Activated CD8-positive, alpha-beta memory T cell treated with anti-CD3 and anti-CD28 coated beads, Interleukin-2, amount 10 ng/mL, durations not matched to agents 7 days and 5 days (primary cell): ENCODE results near the gene OR6C65. TPM values are rescaled to one million over a fixed set of nuclear protein-coding genes. Genes with fewer than 3 reads are reported as not detected.
"Not testable (repeated sequence)": the region's sequence is repeated elsewhere in the genome, so short reads cannot be mapped to it uniquely, and the experiment has no call there.

Experiments
- ATAC-seq: fragments of 150-1000 bp; cut with Tn5 transposase; one replicate; pipeline ENCODE4 v1.10.0; 2021; ENCODE audit warnings: moderate library complexity
- CTCF ChIA-PET: fragments of 350-600 bp; sonication (Branson Sonifier 250); formaldehyde crosslinking; loops from one replicate; lab custom pipeline; 2021; ENCODE audit warnings: antibody characterized with exemption; lab: Charles Lee
- DNase-seq: peaks from one replicate; pipeline ENCODE4 v3.0.0-alpha.2; 2020
- H3K27ac Mint-ChIP-seq: one replicate; pipeline ENCODE4 v1.8.0; 2021; ENCODE audit warnings: mild to moderate bottlenecking, mixed read lengths
- H3K27me3 Mint-ChIP-seq: one replicate; pipeline ENCODE4 v1.8.0; 2021; ENCODE audit warnings: mixed read lengths
- H3K36me3 Mint-ChIP-seq: one replicate; pipeline ENCODE4 v1.8.0; 2021; ENCODE audit warnings: mild to moderate bottlenecking, mixed read lengths
- H3K4me1 Mint-ChIP-seq: one replicate; pipeline ENCODE4 v1.8.0; 2021; ENCODE audit warnings: mixed read lengths
- H3K4me3 Mint-ChIP-seq: one replicate; pipeline ENCODE4 v1.8.0; 2021; ENCODE audit warnings: mild to moderate bottlenecking, moderate library complexity, mixed read lengths
- H3K9me3 Mint-ChIP-seq: one replicate; pipeline ENCODE4 v1.8.0; 2022; ENCODE audit warnings: low read depth, mixed read lengths
- total RNA-seq, 2 experiments: library from RNA; stranded (reverse); gene quantifications; one replicate each; pipeline ENCODE4 v1.2.3, GENCODE V29; 2021

The OR6C65 gene
- not detected for total RNA-seq

- H3K4me1 Mint-ChIP-seq, result no peaks in the 10 kb centered on the region
- no peak within 1 kb of the TSS for H3K27ac Mint-ChIP-seq
- ATAC-seq (no peak), DNase-seq (no peak)
- no peaks in the 10 kb centered on the region for H3K9me3 Mint-ChIP-seq
- H3K4me3 Mint-ChIP-seq, result no peak within 1 kb of the TSS
- CTCF ChIA-PET, result no interaction called here
- no peaks in the 10 kb centered on the region for H3K36me3 Mint-ChIP-seq
- peaks cover 21% of the 10 kb centered on the region for H3K27me3 Mint-ChIP-seq
These were observed at the start of gene OR6C65 for GRCh38 chr12:55400229-55400628. TSS of gene OR6C65 (plus strand) at chr12:55400529. CDS start at chr12:55400529, 0 bp downstream.

- ATAC-seq, CTCF ChIA-PET, H3K27ac Mint-ChIP-seq: not testable (repeated sequence)
These were observed 45.0 kb upstream of the OR6C65 start for GRCh38 chr12:55355338-55355737.

GRCh38 chr12:55362675-55363074 lies 37.7 kb upstream of the OR6C65 start, which contains the start of gene OR6C75:
TSS of gene OR6C75 (plus strand) at chr12:55362975. CDS start at chr12:55365111, 2,136 bp downstream.
- no peaks in the 10 kb centered on the region for H3K36me3 Mint-ChIP-seq
- H3K4me1 Mint-ChIP-seq, result no peaks in the 10 kb centered on the region
- ATAC-seq (no peak), DNase-seq (no peak)
- no peaks in the 10 kb centered on the region for H3K9me3 Mint-ChIP-seq
- CTCF ChIA-PET, result no interaction called here
- no peak within 1 kb of the TSS for H3K4me3 Mint-ChIP-seq
- no peak within 1 kb of the TSS for H3K27ac Mint-ChIP-seq
- H3K27me3 Mint-ChIP-seq, result peaks cover 12% of the 10 kb centered on the region

More at GRCh38 chr12:55355338-55355737, 45.0 kb upstream of the OR6C65 start:
- DNase-seq, H3K36me3 Mint-ChIP-seq, H3K4me3 Mint-ChIP-seq, H3K4me1 Mint-ChIP-seq, H3K9me3 Mint-ChIP-seq: not testable (repeated sequence)
- peaks cover 17% of the 10 kb centered on the region for H3K27me3 Mint-ChIP-seq

- H3K4me1 Mint-ChIP-seq, result no peaks in the 10 kb centered on the region
- ATAC-seq (no peak), DNase-seq (no peak)
- no peaks in the 10 kb centered on the region for H3K36me3 Mint-ChIP-seq
- no peaks in the 10 kb centered on the region for H3K9me3 Mint-ChIP-seq
- CTCF ChIA-PET, result no interaction called here
- H3K27ac Mint-ChIP-seq, result no peak overlapping the region
- H3K4me3 Mint-ChIP-seq, result no peak overlapping the region
- peaks cover 7% of the 10 kb centered on the region for H3K27me3 Mint-ChIP-seq
These were observed 35.2 kb upstream of the OR6C65 start for GRCh38 chr12:55365086-55365485.

- Mint-ChIP-seq H3K27ac (no peak overlapping the region), H3K36me3 (no peaks in the 10 kb centered on the region), H3K4me1 (no peaks in the 10 kb centered on the region)
These were observed 27.8 kb upstream of the OR6C65 start for GRCh38 chr12:55372521-55372920.

GRCh38 chr12:55385891-55386290 lies 14.4 kb upstream of the OR6C65 start:
- ATAC-seq (no peak), DNase-seq (no peak)
- Mint-ChIP-seq H3K4me3 (no peak overlapping the region), H3K27ac (no peak overlapping the region), H3K27me3 (no peaks in the 10 kb centered on the region), H3K36me3 (no peaks in the 10 kb centered on the region), H3K9me3 (no peaks in the 10 kb centered on the region), H3K4me1 (no peaks in the 10 kb centered on the region)
- CTCF ChIA-PET, result no interaction called here

More at GRCh38 chr12:55372521-55372920, 27.8 kb upstream of the OR6C65 start:
- H3K4me3 Mint-ChIP-seq, result no peak overlapping the region
- ATAC-seq (no peak), DNase-seq (no peak)
- no peaks in the 10 kb centered on the region for H3K9me3 Mint-ChIP-seq
- CTCF ChIA-PET, result no interaction called here
- peaks cover 2% of the 10 kb centered on the region for H3K27me3 Mint-ChIP-seq

GRCh38 chr12:55392032-55392795 lies 8.1 kb upstream of the OR6C65 start:
- Mint-ChIP-seq H3K9me3 (no peaks in the 10 kb centered on the region), H3K36me3 (no peaks in the 10 kb centered on the region), H3K4me3 (no peak overlapping the region), H3K27ac (no peak overlapping the region), H3K27me3 (peaks cover 10% of the 10 kb centered on the region), H3K4me1 (no peaks in the 10 kb centered on the region)
- no peak for ATAC-seq
- CTCF ChIA-PET, result no interaction called here
- DNase-seq, result no peak

GRCh38 chr12:55396326-55396725 lies 4.0 kb upstream of the OR6C65 start:
- Mint-ChIP-seq H3K4me1 (no peaks in the 10 kb centered on the region), H3K27ac (no peak overlapping the region), H3K27me3 (peaks cover 20% of the 10 kb centered on the region), H3K36me3 (no peaks in the 10 kb centered on the region), H3K9me3 (no peaks in the 10 kb centered on the region), H3K4me3 (no peak overlapping the region)
- CTCF ChIA-PET, result no interaction called here
- no peak for DNase-seq
- no peak for ATAC-seq

- no peaks in the 10 kb centered on the region for H3K9me3 Mint-ChIP-seq
These were observed 7.5 kb downstream of the OR6C65 start for GRCh38 chr12:55407866-55408265.

GRCh38 chr12:55409133-55409532 lies 8.8 kb downstream of the OR6C65 start:
- CTCF ChIA-PET, H3K9me3 Mint-ChIP-seq, H3K27ac Mint-ChIP-seq, ATAC-seq, DNase-seq, H3K4me3 Mint-ChIP-seq, H3K4me1 Mint-ChIP-seq, H3K36me3 Mint-ChIP-seq: not testable (repeated sequence)
- H3K27me3 Mint-ChIP-seq, result peaks cover 11% of the 10 kb centered on the region

More at GRCh38 chr12:55407866-55408265, 7.5 kb downstream of the OR6C65 start:
- DNase-seq (no peak), ATAC-seq (no peak)
- CTCF ChIA-PET, result no interaction called here
- H3K27ac Mint-ChIP-seq, result no peak overlapping the region
- no peak overlapping the region for H3K4me3 Mint-ChIP-seq
- H3K4me1 Mint-ChIP-seq, result no peaks in the 10 kb centered on the region
- H3K27me3 Mint-ChIP-seq, result peaks cover 10% of the 10 kb centered on the region
- H3K36me3 Mint-ChIP-seq, result no peaks in the 10 kb centered on the region

- CTCF ChIA-PET, H3K4me1 Mint-ChIP-seq, H3K36me3 Mint-ChIP-seq, H3K27ac Mint-ChIP-seq, H3K9me3 Mint-ChIP-seq, H3K4me3 Mint-ChIP-seq, ATAC-seq, DNase-seq: not testable (repeated sequence)
- H3K27me3 Mint-ChIP-seq, result peaks cover 33% of the 10 kb centered on the region
These were observed 11.8 kb downstream of the OR6C65 start for GRCh38 chr12:55412138-55412537.

GRCh38 chr12:55413498-55414388 lies 13.4 kb downstream of the OR6C65 start:
- CTCF ChIA-PET, H3K9me3 Mint-ChIP-seq, ATAC-seq, H3K27ac Mint-ChIP-seq, H3K4me1 Mint-ChIP-seq, H3K36me3 Mint-ChIP-seq, DNase-seq, H3K4me3 Mint-ChIP-seq: not testable (repeated sequence)
- H3K27me3 Mint-ChIP-seq, result peaks cover 42% of the 10 kb centered on the region

GRCh38 chr12:55414396-55414823 lies 14.1 kb downstream of the OR6C65 start:
- H3K9me3 Mint-ChIP-seq, H3K4me3 Mint-ChIP-seq, CTCF ChIA-PET, H3K36me3 Mint-ChIP-seq, H3K4me1 Mint-ChIP-seq, DNase-seq, H3K27ac Mint-ChIP-seq, ATAC-seq: not testable (repeated sequence)
- H3K27me3 Mint-ChIP-seq, result peaks cover 46% of the 10 kb centered on the region
